ENCODE data around the gene COG7. TPM values are rescaled to one million over a fixed set of nuclear protein-coding genes. Genes with fewer than 3 reads are reported as not detected.

The COG7 gene
- total RNA-seq, 1 experiment from 2014 or later, result 22.1 TPM

GRCh38 chr16:23469814-23470213, 16.8 kb upstream of the COG7 start (continued):
- TF ChIP-seq, protein P1, sequence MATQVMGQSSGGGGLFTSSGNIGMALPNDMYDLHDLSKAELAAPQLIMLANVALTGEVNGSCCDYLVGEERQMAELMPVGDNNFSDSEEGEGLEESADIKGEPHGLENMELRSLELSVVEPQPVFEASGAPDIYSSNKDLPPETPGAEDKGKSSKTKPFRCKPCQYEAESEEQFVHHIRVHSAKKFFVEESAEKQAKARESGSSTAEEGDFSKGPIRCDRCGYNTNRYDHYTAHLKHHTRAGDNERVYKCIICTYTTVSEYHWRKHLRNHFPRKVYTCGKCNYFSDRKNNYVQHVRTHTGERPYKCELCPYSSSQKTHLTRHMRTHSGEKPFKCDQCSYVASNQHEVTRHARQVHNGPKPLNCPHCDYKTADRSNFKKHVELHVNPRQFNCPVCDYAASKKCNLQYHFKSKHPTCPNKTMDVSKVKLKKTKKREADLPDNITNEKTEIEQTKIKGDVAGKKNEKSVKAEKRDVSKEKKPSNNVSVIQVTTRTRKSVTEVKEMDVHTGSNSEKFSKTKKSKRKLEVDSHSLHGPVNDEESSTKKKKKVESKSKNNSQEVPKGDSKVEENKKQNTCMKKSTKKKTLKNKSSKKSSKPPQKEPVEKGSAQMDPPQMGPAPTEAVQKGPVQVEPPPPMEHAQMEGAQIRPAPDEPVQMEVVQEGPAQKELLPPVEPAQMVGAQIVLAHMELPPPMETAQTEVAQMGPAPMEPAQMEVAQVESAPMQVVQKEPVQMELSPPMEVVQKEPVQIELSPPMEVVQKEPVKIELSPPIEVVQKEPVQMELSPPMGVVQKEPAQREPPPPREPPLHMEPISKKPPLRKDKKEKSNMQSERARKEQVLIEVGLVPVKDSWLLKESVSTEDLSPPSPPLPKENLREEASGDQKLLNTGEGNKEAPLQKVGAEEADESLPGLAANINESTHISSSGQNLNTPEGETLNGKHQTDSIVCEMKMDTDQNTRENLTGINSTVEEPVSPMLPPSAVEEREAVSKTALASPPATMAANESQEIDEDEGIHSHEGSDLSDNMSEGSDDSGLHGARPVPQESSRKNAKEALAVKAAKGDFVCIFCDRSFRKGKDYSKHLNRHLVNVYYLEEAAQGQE (IDR thresholded peaks at IDR 0.05; ENCODE audit: low read depth), result no peak
- no peak for TF ChIP-seq SP1 (IDR thresholded peaks at IDR 0.05; ENCODE audit: low read depth)
- no peak for TF ChIP-seq EZH2 (IDR thresholded peaks at IDR 0.05)
- TF ChIP-seq ZNF274 (IDR thresholded peaks at IDR 0.05; ENCODE audit: low read depth, low read length), result no peak
- no peak for TF ChIP-seq POLR2AphosphoS5 (IDR thresholded peaks at IDR 0.05; ENCODE audit: low read depth, low read length)
- no peak for TF ChIP-seq CTCF (IDR thresholded peaks at IDR 0.05 in 2 of 3, conservative IDR thresholded peaks at IDR 0.05 in 1 of 3; ENCODE audit: borderline replicate concordance in 1 of 3, insufficient read depth in 1 of 3, low read depth in 2 of 3, low read length in 2 of 3)
- TF ChIP-seq EGR1 (IDR thresholded peaks at IDR 0.05; ENCODE audit: low read depth), result no peak
- TF ChIP-seq YY1 (IDR thresholded peaks at IDR 0.05; ENCODE audit: extremely low read depth, insufficient replicate concordance, low read depth, low read length), result peak; percentile 70
- TF ChIP-seq POLR2A (IDR thresholded peaks at IDR 0.05; ENCODE audit: borderline replicate concordance, extremely low read depth, insufficient read depth, insufficient read length), result no peak

Measured in HCT116 (cell line).